Activated CD4-positive, CD25-positive, alpha-beta regulatory T cell (primary cell): ENCODE results near the gene PIGU.

Source experiments
- DNase-seq, 4 experiments: peaks; one replicate each; lab custom pipeline; 2025; lab: John Stamatoyannopoulos, UW

PIGU gene

GRCh38 chr20:34512266-34512954, 164.5 kb downstream of the PIGU start:
- no peak for DNase-seq

GRCh38 chr20:34511891-34512265, 165.0 kb downstream of the PIGU start:
- no peak for DNase-seq

GRCh38 chr20:34510575-34510974, 166.3 kb downstream of the PIGU start:
- no peak for DNase-seq
